GM03348 (cell line): ENCODE results near the gene PMAIP1.
"Not testable (repeated sequence)": the region's sequence is repeated elsewhere in the genome, so short reads cannot be mapped to it uniquely, and the experiment has no call there.

Experiments used
- DNase-seq: peaks from one replicate; pipeline ENCODE4 v3.0.0; 2012; ENCODE audit warnings: low spot score

PMAIP1 gene

GRCh38 chr18:59885579-59886163, 14.1 kb upstream of the PMAIP1 start:
- DNase-seq, result peak; percentile 70

GRCh38 chr18:59886399-59886798, 13.4 kb upstream of the PMAIP1 start:
- DNase-seq, result not testable (repeated sequence)

GRCh38 chr18:59892123-59892522, 7.7 kb upstream of the PMAIP1 start:
- no peak for DNase-seq

- no peak for DNase-seq
Observed at GRCh38 chr18:59893971-59894370, 5.8 kb upstream of the PMAIP1 start.

GRCh38 chr18:59897321-59897954, 2.4 kb upstream of the PMAIP1 start:
- DNase-seq, result no peak

- DNase-seq, result no peak
Observed at GRCh38 chr18:59898093-59898492, 1.7 kb upstream of the PMAIP1 start.

GRCh38 chr18:59898609-59899297, 1.0 kb upstream of the PMAIP1 start:
- DNase-seq, result no peak

GRCh38 chr18:59900222-59901128, 679 bp downstream of the PMAIP1 start:
- peak; percentile 36 for DNase-seq

- no peak for DNase-seq
Observed at GRCh38 chr18:59902131-59902992, 2.6 kb downstream of the PMAIP1 start.

GRCh38 chr18:59902993-59903610, 3.3 kb downstream of the PMAIP1 start:
- DNase-seq, result no peak

GRCh38 chr18:59904011-59904601, 4.3 kb downstream of the PMAIP1 start:
- no peak for DNase-seq

- DNase-seq, result no peak
Observed at GRCh38 chr18:59905686-59906091, 5.9 kb downstream of the PMAIP1 start.

GRCh38 chr18:59906203-59906602, 6.4 kb downstream of the PMAIP1 start:
- no peak for DNase-seq

- no peak for DNase-seq
Observed at GRCh38 chr18:59907172-59907571, 7.4 kb downstream of the PMAIP1 start.

GRCh38 chr18:59907660-59908059, 7.9 kb downstream of the PMAIP1 start:
- DNase-seq, result no peak

GRCh38 chr18:59908799-59909198, 9.0 kb downstream of the PMAIP1 start:
- DNase-seq, result no peak

GRCh38 chr18:59909289-59910036, 9.7 kb downstream of the PMAIP1 start:
- DNase-seq, result no peak

GRCh38 chr18:59910967-59911366, 11.2 kb downstream of the PMAIP1 start:
- DNase-seq, result no peak

GRCh38 chr18:59911600-59911999, 11.8 kb downstream of the PMAIP1 start:
- DNase-seq, result no peak

GRCh38 chr18:59912007-59912550, 12.3 kb downstream of the PMAIP1 start:
- no peak for DNase-seq
